ENCODE data around the gene ADCYAP1.
"Not testable (repeated sequence)": the region's sequence is repeated elsewhere in the genome, so short reads cannot be mapped to it uniquely, and the experiment has no call there.

Gene ADCYAP1

GRCh38 chr18:904218-905090 lies at the start of gene ADCYAP1:
ADCYAP1 (plus strand) TSS chr18:904871; CDS start chr18:905387, 516 bp downstream.
- H3K36me3 Mint-ChIP-seq (ENCODE audit: low read depth) = no peaks in the 10 kb centered on the region
- TF ChIP-seq, protein P1, sequence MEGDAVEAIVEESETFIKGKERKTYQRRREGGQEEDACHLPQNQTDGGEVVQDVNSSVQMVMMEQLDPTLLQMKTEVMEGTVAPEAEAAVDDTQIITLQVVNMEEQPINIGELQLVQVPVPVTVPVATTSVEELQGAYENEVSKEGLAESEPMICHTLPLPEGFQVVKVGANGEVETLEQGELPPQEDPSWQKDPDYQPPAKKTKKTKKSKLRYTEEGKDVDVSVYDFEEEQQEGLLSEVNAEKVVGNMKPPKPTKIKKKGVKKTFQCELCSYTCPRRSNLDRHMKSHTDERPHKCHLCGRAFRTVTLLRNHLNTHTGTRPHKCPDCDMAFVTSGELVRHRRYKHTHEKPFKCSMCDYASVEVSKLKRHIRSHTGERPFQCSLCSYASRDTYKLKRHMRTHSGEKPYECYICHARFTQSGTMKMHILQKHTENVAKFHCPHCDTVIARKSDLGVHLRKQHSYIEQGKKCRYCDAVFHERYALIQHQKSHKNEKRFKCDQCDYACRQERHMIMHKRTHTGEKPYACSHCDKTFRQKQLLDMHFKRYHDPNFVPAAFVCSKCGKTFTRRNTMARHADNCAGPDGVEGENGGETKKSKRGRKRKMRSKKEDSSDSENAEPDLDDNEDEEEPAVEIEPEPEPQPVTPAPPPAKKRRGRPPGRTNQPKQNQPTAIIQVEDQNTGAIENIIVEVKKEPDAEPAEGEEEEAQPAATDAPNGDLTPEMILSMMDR (IDR thresholded peaks at IDR 0.05) = no peak
- peak within 1 kb of the TSS; percentile 68 for H3K4me3 Mint-ChIP-seq
- H3K9me3 Mint-ChIP-seq = peaks cover 7% of the 10 kb centered on the region
- peaks cover 34% of the 10 kb centered on the region for H3K4me1 Mint-ChIP-seq
- H3K27me3 Mint-ChIP-seq (ENCODE audit: low read depth, poor library complexity) = peaks cover 99% of the 10 kb centered on the region
- peak; percentile 58 for DNase-seq
- H3K27ac Mint-ChIP-seq = no peak within 1 kb of the TSS

DNA sequence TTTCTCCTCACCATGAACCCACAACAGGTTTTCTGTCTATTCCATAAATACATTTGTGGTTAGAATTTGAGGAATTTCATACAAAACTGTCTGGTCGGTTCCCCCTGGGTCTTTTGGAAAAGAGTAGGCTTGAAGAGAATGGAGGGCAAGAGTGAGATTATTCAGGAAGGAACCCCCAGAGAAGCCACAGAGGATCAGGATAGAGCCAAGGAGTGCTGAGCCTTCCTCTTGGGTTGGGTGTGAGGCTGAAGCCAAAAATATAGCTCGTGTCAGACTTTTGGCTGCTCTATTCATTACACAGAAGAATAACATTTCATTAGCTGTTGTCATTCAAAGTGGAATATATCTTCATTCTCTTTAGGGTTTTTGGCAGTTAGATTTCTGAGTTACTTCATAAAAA lies 46.7 kb upstream of the ADCYAP1 start:
- TF ChIP-seq, protein P1 (IDR thresholded peaks at IDR 0.05) = no peak
- DNase-seq = no peak
- Mint-ChIP-seq H3K9me3 (no peaks in the 10 kb centered on the region), H3K4me3 (no peak overlapping the region), H3K4me1 (no peaks in the 10 kb centered on the region), H3K27me3 (ENCODE audit: low read depth, poor library complexity) (peaks cover 18% of the 10 kb centered on the region), H3K36me3 (ENCODE audit: low read depth) (no peaks in the 10 kb centered on the region), H3K27ac (no peak overlapping the region)

DNA sequence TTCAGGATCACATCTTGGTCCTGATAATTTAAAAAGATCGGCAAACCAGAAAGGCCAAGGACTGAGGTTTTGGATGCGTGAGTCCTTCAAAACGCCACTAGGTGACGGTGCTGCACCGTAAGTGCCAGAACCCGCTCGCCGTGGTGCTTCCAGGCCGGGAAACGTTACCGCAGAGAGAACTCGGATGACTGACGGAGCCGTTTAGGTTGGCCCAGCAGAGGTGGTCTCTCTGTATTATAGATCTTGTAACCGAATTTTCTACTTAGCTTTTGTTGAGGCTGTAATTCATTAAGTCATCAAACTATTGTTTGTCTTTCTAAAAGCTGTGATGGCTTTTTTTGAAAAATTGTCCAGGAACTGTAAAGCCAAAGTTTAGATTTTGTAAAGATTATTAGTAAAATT lies 39.8 kb upstream of the ADCYAP1 start:
- TF ChIP-seq, protein P1 (IDR thresholded peaks at IDR 0.05) = peak; percentile 100

GRCh38 chr18:867257-867656 lies 37.4 kb upstream of the ADCYAP1 start:
- Mint-ChIP-seq H3K4me3 (no peak overlapping the region), H3K27ac (no peak overlapping the region), H3K27me3 (ENCODE audit: low read depth, poor library complexity) (peaks cover 33% of the 10 kb centered on the region), H3K4me1 (no peaks in the 10 kb centered on the region), H3K9me3 (peaks cover 12% of the 10 kb centered on the region), H3K36me3 (ENCODE audit: low read depth) (no peaks in the 10 kb centered on the region)
- DNase-seq = no peak
- TF ChIP-seq, protein P1 (IDR thresholded peaks at IDR 0.05) = no peak

More for the DNA sequence above, 39.8 kb upstream of the ADCYAP1 start:
- Mint-ChIP-seq H3K4me3 (no peak overlapping the region), H3K4me1 (no peaks in the 10 kb centered on the region), H3K27ac (no peak overlapping the region), H3K36me3 (ENCODE audit: low read depth) (no peaks in the 10 kb centered on the region), H3K9me3 (no peaks in the 10 kb centered on the region), H3K27me3 (ENCODE audit: low read depth, poor library complexity) (peaks cover 29% of the 10 kb centered on the region)
- peak; percentile 77 for DNase-seq

- H3K27ac Mint-ChIP-seq; H3K4me1 Mint-ChIP-seq; DNase-seq; H3K36me3 Mint-ChIP-seq (ENCODE audit: low read depth); H3K4me3 Mint-ChIP-seq: not testable (repeated sequence)
- Mint-ChIP-seq H3K27me3 (ENCODE audit: low read depth, poor library complexity) (peaks cover 17% of the 10 kb centered on the region), H3K9me3 (peaks cover 25% of the 10 kb centered on the region)
These were observed 31.2 kb upstream of the ADCYAP1 start for GRCh38 chr18:873426-873825.

DNA sequence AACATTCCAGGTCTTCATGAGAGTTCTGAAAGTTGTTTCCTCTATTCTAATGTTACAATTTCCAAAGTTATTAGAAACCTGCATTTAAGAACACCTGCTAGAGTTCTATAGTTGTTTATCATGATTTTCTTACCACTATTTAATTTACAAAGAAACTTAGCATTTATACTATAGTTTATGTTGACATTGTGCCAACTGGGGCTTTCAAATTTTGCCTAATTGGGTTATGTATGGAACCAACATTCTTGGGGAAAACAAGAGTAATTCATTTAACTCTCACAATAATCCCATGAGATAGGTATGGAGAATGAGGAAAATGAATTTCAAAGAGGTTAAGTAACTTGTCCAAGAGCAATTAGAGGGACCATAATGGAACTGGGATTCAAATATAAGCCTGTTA lies 28.8 kb upstream of the ADCYAP1 start:
- TF ChIP-seq, protein P1 (IDR thresholded peaks at IDR 0.05) = no peak
- no peak for DNase-seq
- H3K9me3 Mint-ChIP-seq = peaks cover 19% of the 10 kb centered on the region
- H3K27me3 Mint-ChIP-seq (ENCODE audit: low read depth, poor library complexity) = peaks cover 13% of the 10 kb centered on the region
- H3K4me3 Mint-ChIP-seq = no peak overlapping the region
- H3K27ac Mint-ChIP-seq = no peak overlapping the region
- H3K36me3 Mint-ChIP-seq (ENCODE audit: low read depth) = no peaks in the 10 kb centered on the region
- H3K4me1 Mint-ChIP-seq = no peaks in the 10 kb centered on the region
